SK-N-SH treated with all-trans-retinoic acid at 6 μM for 48 hours (cell line): ENCODE measurements around the gene NCAPD2.

Experiments used
- BACH2 ChIP-seq: fragments of 250-450 bp; sonication (Bioruptor Pico); IDR thresholded peaks from 2 replicates; pipeline ENCODE4 v1.9.0; 2021; ENCODE audit warnings: mild to moderate bottlenecking, borderline replicate concordance
- CSDC2 ChIP-seq: fragments of 250-450 bp; sonication (Bioruptor Pico); IDR thresholded peaks from 2 replicates; pipeline ENCODE4 v1.5.0; 2020; ENCODE audit warnings: mild to moderate bottlenecking, moderate library complexity
- ISL1 ChIP-seq: fragments of 250-450 bp; sonication (Bioruptor Pico); IDR thresholded peaks from 2 replicates; pipeline ENCODE4 v2.1.2; 2022; ENCODE audit warnings: mild to moderate bottlenecking, moderate library complexity
- TCF4 ChIP-seq: fragments of 250-450 bp; sonication (Bioruptor Pico); IDR thresholded peaks from 2 replicates; pipeline ENCODE4 v1.8.0; 2021; ENCODE audit warnings: mild to moderate bottlenecking, moderate library complexity, borderline replicate concordance
- TOX ChIP-seq: fragments of 250-450 bp; sonication (Bioruptor Pico); IDR thresholded peaks from 2 replicates; pipeline ENCODE4 v1.8.0; 2021; ENCODE audit warnings: mild to moderate bottlenecking, moderate library complexity, borderline replicate concordance
- ZC3H10 ChIP-seq: fragments of 250-450 bp; sonication (Bioruptor Pico); IDR thresholded peaks from 2 replicates; pipeline ENCODE4 v1.5.1; 2021; ENCODE audit warnings: mild to moderate bottlenecking, moderate library complexity
- ZFP30 ChIP-seq: fragments of 450-650 bp; formaldehyde crosslinking; IDR thresholded peaks from 2 replicates; pipeline ENCODE4 v1.5.0; 2022; ENCODE audit warnings: mild to moderate bottlenecking, moderate library complexity
- ZNF565 ChIP-seq: fragments of 450-650 bp; formaldehyde crosslinking; conservative IDR thresholded peaks from 2 replicates; pipeline ENCODE4 v1.5.0; 2020; ENCODE audit warnings: low read depth, mild to moderate bottlenecking, moderate library complexity
- TF ChIP-seq, protein P1 (sequence below): fragments of 250-450 bp; sonication (Bioruptor Pico); IDR thresholded peaks from 2 replicates; pipeline ENCODE4 v1.8.0; 2021; ENCODE audit warnings: low read depth, mild to moderate bottlenecking, moderate library complexity, borderline replicate concordance
- TF ChIP-seq, protein P2 (sequence below): fragments of 250-450 bp; sonication (Bioruptor Pico); IDR thresholded peaks from 2 replicates; pipeline ENCODE4 v1.5.1; 2021; ENCODE audit warnings: mild to moderate bottlenecking, moderate library complexity
- TF ChIP-seq, protein P3 (sequence below): fragments of 250-450 bp; sonication (Bioruptor Pico); IDR thresholded peaks from 2 replicates; pipeline ENCODE4 v1.8.0; 2020; ENCODE audit warnings: mild to moderate bottlenecking, moderate library complexity, borderline replicate concordance

DNA sequence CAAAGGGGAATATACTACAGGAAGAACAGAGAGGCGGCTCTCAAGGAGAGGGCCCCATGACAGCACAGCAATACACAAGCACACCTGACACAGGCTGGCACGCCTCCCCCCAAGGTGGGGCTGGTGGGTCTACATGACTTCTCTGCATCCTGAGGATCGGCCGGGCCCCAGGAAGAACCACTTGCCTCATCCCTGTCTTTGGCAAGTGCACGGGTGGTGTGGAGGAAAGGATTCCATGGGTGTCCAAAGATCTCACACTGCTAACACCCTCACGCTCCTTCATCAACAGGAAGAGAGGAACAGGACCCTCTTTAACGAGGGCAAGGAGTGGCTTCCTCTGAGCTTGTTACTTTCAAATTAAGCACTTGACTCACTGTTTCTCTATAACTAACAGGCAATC, 30.7 kb upstream of the NCAPD2 start:
- no peak for TF ChIP-seq TCF4 (CRISPR knock-in tag)
- TF ChIP-seq ISL1 (CRISPR knock-in tag), result no peak
- TF ChIP-seq, protein P1, sequence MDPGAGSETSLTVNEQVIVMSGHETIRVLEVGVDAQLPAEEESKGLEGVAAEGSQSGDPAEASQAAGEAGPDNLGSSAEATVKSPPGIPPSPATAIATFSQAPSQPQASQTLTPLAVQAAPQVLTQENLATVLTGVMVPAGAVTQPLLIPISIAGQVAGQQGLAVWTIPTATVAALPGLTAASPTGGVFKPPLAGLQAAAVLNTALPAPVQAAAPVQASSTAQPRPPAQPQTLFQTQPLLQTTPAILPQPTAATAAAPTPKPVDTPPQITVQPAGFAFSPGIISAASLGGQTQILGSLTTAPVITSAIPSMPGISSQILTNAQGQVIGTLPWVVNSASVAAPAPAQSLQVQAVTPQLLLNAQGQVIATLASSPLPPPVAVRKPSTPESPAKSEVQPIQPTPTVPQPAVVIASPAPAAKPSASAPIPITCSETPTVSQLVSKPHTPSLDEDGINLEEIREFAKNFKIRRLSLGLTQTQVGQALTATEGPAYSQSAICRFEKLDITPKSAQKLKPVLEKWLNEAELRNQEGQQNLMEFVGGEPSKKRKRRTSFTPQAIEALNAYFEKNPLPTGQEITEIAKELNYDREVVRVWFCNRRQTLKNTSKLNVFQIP (CRISPR knock-in tag), result no peak
- no peak for TF ChIP-seq ZFP30 (CRISPR knock-in tag)
- TF ChIP-seq BACH2 (CRISPR knock-in tag), result no peak
- TF ChIP-seq, protein P2, sequence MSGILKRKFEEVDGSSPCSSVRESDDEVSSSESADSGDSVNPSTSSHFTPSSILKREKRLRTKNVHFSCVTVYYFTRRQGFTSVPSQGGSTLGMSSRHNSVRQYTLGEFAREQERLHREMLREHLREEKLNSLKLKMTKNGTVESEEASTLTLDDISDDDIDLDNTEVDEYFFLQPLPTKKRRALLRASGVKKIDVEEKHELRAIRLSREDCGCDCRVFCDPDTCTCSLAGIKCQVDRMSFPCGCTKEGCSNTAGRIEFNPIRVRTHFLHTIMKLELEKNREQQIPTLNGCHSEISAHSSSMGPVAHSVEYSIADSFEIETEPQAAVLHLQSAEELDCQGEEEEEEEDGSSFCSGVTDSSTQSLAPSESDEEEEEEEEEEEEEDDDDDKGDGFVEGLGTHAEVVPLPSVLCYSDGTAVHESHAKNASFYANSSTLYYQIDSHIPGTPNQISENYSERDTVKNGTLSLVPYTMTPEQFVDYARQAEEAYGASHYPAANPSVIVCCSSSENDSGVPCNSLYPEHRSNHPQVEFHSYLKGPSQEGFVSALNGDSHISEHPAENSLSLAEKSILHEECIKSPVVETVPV (CRISPR knock-in tag), result no peak
- no peak for TF ChIP-seq ZC3H10
- TF ChIP-seq TOX (CRISPR knock-in tag), result no peak
- no peak for TF ChIP-seq CSDC2
- TF ChIP-seq ZNF565 (CRISPR knock-in tag), result no peak
- TF ChIP-seq, protein P3, sequence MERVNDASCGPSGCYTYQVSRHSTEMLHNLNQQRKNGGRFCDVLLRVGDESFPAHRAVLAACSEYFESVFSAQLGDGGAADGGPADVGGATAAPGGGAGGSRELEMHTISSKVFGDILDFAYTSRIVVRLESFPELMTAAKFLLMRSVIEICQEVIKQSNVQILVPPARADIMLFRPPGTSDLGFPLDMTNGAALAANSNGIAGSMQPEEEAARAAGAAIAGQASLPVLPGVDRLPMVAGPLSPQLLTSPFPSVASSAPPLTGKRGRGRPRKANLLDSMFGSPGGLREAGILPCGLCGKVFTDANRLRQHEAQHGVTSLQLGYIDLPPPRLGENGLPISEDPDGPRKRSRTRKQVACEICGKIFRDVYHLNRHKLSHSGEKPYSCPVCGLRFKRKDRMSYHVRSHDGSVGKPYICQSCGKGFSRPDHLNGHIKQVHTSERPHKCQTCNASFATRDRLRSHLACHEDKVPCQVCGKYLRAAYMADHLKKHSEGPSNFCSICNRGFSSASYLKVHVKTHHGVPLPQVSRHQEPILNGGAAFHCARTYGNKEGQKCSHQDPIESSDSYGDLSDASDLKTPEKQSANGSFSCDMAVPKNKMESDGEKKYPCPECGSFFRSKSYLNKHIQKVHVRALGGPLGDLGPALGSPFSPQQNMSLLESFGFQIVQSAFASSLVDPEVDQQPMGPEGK, result no peak
